Epithelial cell of esophagus (primary cell): ENCODE measurements around the gene ACKR4.
"Not testable (repeated sequence)": the region's sequence is repeated elsewhere in the genome, so short reads cannot be mapped to it uniquely, and the experiment has no call there.

Experiments
- DNase-seq: peaks from one replicate; pipeline ENCODE4 v3.0.0; 2010; ENCODE audit warnings: low read depth
- H3K4me3 ChIP-seq: 2 replicates; pipeline ENCODE4 v1.5.1; 2011; ENCODE audit warnings: mild to moderate bottlenecking, low read length, control low read depth
- TF ChIP-seq, protein P1 (sequence below): IDR thresholded peaks from 2 replicates; pipeline ENCODE4 v1.5.1; 2011; ENCODE audit warnings: low read depth, mild to moderate bottlenecking, low read length, control low read depth, inconsistent platforms; ENCODE audit not compliant: insufficient read depth; ENCODE audit errors: missing control alignments

The ACKR4 gene

GRCh38 chr3:132555306-132556035 is 41.6 kb upstream of the ACKR4 start:
- TF ChIP-seq, protein P1, sequence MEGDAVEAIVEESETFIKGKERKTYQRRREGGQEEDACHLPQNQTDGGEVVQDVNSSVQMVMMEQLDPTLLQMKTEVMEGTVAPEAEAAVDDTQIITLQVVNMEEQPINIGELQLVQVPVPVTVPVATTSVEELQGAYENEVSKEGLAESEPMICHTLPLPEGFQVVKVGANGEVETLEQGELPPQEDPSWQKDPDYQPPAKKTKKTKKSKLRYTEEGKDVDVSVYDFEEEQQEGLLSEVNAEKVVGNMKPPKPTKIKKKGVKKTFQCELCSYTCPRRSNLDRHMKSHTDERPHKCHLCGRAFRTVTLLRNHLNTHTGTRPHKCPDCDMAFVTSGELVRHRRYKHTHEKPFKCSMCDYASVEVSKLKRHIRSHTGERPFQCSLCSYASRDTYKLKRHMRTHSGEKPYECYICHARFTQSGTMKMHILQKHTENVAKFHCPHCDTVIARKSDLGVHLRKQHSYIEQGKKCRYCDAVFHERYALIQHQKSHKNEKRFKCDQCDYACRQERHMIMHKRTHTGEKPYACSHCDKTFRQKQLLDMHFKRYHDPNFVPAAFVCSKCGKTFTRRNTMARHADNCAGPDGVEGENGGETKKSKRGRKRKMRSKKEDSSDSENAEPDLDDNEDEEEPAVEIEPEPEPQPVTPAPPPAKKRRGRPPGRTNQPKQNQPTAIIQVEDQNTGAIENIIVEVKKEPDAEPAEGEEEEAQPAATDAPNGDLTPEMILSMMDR, result no peak
- no peak overlapping the region for H3K4me3 ChIP-seq
- DNase-seq, result no peak

GRCh38 chr3:132556036-132556386 is 41.1 kb upstream of the ACKR4 start:
- H3K4me3 ChIP-seq, DNase-seq: not testable (repeated sequence)

- TF ChIP-seq, protein P1, result no peak
- H3K4me3 ChIP-seq, result no peak overlapping the region
- no peak for DNase-seq
Observed at GRCh38 chr3:132556508-132557159, 40.4 kb upstream of the ACKR4 start.

DNA sequence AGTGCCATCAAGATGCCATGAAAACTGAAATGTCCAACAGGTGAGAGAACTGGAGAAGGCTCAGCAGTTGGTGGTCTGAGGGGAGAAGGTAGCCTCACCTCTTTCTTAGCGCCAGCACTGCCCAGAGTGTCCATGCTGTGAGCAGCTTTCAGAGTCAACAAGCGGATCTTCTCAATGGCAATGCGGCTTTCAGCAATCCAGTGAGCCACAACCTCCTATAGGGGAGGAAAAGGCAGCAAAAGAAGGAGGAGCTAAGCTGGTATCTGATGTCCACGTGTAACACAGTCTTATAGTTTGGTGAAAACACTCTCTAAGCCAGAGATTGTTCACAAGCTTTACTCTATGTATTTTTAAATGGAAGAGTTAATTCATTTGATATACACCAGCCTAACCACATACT is 36.1 kb upstream of the ACKR4 start:
- H3K4me3 ChIP-seq, result no peak overlapping the region
- DNase-seq, result no peak
- TF ChIP-seq, protein P1, result no peak

DNA sequence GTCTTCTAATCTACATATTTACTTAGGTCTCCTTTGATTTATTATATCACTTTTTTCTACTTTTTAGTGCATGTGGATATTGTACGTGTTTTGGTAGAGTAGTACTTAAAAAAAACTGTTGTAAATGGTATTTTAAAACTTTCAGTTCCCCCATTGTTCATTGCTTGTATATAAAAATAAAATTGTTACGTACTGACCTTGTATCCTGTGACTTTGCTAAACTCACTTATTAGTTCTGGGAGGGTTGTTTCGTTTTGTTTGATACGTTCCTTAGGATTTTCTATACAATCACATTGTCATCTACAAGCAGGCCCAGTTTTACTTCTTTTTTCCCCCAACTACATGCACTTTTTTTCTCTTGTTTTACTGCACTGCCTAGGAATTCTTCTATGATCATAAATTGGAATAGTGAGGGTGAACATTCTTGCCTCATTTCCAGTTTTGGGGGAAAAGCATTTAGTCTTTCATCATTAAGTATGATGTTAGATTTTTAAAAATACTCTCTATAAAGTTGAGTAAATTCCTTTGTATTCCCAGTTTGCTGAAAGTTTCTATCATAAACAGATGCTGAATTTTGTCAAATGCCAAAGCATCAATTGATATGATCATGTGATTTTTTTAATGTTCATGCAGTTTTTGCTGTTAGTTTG is 33.5 kb upstream of the ACKR4 start:
- no peak for DNase-seq
- TF ChIP-seq, protein P1, result no peak
- no peak overlapping the region for H3K4me3 ChIP-seq

DNA sequence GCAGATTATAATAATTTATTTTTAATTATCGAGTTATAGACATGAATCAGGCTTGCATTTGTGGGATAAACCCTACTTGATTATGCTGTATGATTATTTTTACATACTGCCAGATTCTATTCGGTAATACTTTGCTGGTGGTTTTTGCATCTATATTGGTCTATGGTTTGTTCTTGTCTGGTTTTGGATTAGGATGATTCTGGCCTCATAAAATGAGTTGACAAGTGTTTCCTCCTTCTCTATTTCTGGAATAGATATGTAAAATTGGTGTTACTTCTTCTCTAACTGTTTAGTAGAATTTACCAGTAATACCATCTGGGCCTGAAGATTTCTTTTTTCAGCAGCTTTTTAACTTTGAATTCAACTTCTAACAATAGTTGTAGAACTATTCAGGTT is 33.0 kb upstream of the ACKR4 start:
- no peak for DNase-seq
- TF ChIP-seq, protein P1, result no peak
- no peak overlapping the region for H3K4me3 ChIP-seq

DNA sequence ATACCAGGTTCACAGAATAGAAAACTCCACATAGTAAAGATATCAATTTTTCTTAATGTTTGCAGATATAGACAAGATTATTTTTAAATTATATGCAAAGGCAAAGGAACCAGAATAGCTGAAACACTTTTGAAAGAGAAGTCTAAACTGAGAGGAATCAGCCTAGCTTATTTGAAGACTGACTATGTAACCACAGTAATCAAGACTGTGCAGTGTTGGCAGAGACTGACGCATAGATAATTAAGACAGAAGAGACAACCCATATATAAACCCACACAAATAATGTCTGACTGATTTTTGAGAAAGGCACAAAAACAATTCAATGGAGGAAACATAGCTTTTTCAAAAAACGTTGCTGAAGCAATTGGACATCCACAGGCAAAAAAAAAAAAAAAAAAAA is 28.6 kb upstream of the ACKR4 start:
- no peak for DNase-seq
- TF ChIP-seq, protein P1, result no peak
- H3K4me3 ChIP-seq, result no peak overlapping the region
